Measurements from ENCODE around the gene ALX3. TPM values are rescaled to one million over a fixed set of nuclear protein-coding genes. Genes with fewer than 3 reads are reported as not detected.

Gene ALX3
- total RNA-seq, result not detected
- polyA plus RNA-seq, result not detected
- long read RNA-seq, donor 1, partial matches to known transcripts, result 0 of 4 reads
- long read RNA-seq, donor 1, other reads (novel, unspliced or antisense), result 4 of 4 reads
- long read RNA-seq, donor 2, partial matches to known transcripts, result 0 of 1 reads
- long read RNA-seq, donor 2, other reads (novel, unspliced or antisense), result 1 of 1 reads

DNA sequence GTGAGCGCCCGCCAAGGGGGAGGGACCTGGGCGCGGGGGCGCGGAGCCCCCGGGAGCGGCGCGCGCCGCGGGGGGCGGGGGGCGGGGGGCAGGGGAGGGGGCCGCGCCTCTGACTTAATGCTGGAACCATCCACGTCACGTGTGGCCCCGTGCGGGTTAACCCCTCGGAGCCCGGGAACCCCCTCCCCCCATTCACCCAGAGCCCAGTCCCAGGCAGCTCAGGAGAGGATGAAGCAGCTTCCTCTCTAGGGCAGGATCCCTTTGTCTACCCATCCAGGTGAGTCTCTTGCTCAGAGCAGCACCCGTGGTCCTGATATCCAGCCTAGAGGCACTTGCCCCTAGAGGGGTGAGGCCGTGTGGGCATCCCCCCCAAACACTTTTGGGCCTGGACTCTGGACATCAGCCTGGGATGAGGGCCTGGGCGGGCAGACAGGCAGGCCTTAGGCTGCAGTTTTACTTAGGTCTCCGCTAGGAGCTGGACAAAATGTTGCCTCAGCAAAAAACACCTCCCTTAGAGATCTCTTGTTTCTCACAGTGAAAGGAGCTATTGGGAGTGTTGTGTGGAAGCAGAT is at the start of gene ALX3:
TSS of gene ALX3 (minus strand) at position 2 of the 572 bp plus-strand sequence. CDS start 60 bp downstream, outside the sequence.
- WGBS, 2 donors, result 11 to 29% methylated on average over 10 to 27 of the region's 27 CpGs
- H3K9me3 ChIP-seq (ENCODE audit: control insufficient read depth, low read length), result no peaks in the 10 kb centered on the region
- DNase-seq (no peak), ATAC-seq (ENCODE audit: low FRiP score) (no peak)
- H3K4me1 ChIP-seq (ENCODE audit: control insufficient read depth in 1 of 2, insufficient read depth in 2 of 2, low read length in 2 of 2), result no peaks in the 10 kb centered on the region
- H3K27ac ChIP-seq (ENCODE audit: low read depth in 1 of 2, low read length in 2 of 2), result no peak within 1 kb of the TSS
- H3K36me3 ChIP-seq (ENCODE audit: control insufficient read depth in 1 of 2, insufficient read depth in 2 of 2, low read length in 1 of 2), result no peaks in the 10 kb centered on the region
- intact Hi-C loops (cut with DNase I), result no loop called here
- H3K4me3 ChIP-seq (ENCODE audit: low read length in 2 of 2), result no peak within 1 kb of the TSS
- H3K27me3 ChIP-seq (ENCODE audit: control insufficient read depth in 1 of 2, insufficient read depth in 2 of 2, low read length in 1 of 2), result peaks cover 0 to 2% of the 10 kb centered on the region in 2 donors

DNA sequence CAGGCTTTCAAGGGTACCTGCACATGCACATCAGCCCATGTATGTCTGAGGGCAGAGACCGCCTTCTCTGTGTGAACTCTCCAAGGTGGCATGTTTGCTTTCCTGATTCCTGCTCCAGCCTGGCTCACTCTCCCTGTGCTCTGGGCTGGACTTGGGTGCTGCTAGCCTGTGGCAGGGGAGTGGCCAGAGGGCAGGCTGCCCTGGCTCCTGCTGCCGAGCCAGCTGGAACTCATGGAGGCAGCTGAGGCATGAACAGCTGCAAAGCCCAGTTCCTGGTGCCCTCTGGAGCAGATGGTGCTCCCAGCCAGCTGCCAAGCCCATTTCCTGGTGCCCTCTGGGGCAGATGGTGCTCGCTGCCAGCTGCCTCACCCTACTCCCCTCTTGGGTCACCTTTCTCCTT is 49.4 kb upstream of the ALX3 start:
- no peaks in the 10 kb centered on the region for H3K9me3 ChIP-seq (ENCODE audit: control insufficient read depth, low read length)
- ATAC-seq (ENCODE audit: low FRiP score) (no peak), DNase-seq (peak in 1 of 2 donors; percentile 27)
- no peaks in the 10 kb centered on the region for H3K4me1 ChIP-seq (ENCODE audit: control insufficient read depth in 1 of 2, insufficient read depth in 2 of 2, low read length in 2 of 2)
- H3K27me3 ChIP-seq (ENCODE audit: control insufficient read depth in 1 of 2, insufficient read depth in 2 of 2, low read length in 1 of 2), result no peaks in the 10 kb centered on the region
- intact Hi-C loops (cut with DNase I), result no loop called here
- 38 to 46% methylated on average over 3 of the region's 3 CpGs for WGBS, 2 donors
- H3K36me3 ChIP-seq (ENCODE audit: control insufficient read depth in 1 of 2, insufficient read depth in 2 of 2, low read length in 1 of 2), result no peaks in the 10 kb centered on the region
- no peak overlapping the region for H3K4me3 ChIP-seq (ENCODE audit: low read length in 2 of 2)
- no peak overlapping the region for H3K27ac ChIP-seq (ENCODE audit: low read depth in 1 of 2, low read length in 2 of 2)

DNA sequence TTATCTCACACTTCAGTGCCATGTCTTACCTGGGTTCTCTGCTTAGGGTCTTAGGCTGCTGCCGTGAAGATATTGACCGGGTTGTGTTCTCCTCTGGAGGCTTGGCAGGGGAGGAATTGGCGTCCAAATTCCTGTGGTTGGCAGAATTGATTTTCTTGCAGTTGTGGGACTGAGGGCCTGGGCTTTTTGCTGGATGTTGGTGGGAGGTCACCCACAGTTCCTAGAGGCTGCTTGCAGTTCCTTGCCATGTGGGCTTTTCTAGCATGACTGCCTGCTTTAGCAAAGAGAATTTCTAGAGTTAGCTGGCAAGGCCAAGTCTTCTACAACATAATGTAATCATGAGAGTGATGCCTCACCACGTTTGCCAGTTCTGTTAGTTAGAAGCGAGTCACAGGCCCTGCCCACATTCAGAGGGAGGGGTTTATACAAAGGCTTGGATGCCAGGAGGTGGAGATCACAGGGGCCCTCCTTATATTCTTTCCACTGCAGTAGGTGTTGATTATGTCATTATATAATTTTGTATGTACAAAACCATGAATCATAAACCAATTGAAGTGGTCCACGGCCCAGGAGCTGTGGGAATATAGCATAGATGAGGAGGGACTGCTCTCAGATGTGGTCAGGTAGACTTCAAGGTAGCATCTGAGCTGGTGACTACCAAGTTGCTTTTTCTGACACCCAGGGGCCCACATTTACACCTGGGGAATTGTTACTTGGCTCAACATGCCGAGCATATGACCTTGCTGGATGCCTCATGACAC is 48.3 kb upstream of the ALX3 start:
- intact Hi-C loops (cut with DNase I), result no loop called here
- Histone ChIP-seq H3K9me3 (ENCODE audit: control insufficient read depth, low read length) (no peaks in the 10 kb centered on the region), H3K4me3 (ENCODE audit: low read length in 2 of 2) (no peak overlapping the region), H3K36me3 (ENCODE audit: control insufficient read depth in 1 of 2, insufficient read depth in 2 of 2, low read length in 1 of 2) (no peaks in the 10 kb centered on the region), H3K27me3 (ENCODE audit: control insufficient read depth in 1 of 2, insufficient read depth in 2 of 2, low read length in 1 of 2) (no peaks in the 10 kb centered on the region), H3K4me1 (ENCODE audit: control insufficient read depth in 1 of 2, insufficient read depth in 2 of 2, low read length in 2 of 2) (no peaks in the 10 kb centered on the region), H3K27ac (ENCODE audit: low read depth in 1 of 2, low read length in 2 of 2) (no peak overlapping the region)
- no peak for ATAC-seq (ENCODE audit: low FRiP score)
- 66% methylated on average over 7 of the region's 7 CpGs for WGBS, 2 donors
- peak in 1 of 2 donors; percentile 9 for DNase-seq

DNA sequence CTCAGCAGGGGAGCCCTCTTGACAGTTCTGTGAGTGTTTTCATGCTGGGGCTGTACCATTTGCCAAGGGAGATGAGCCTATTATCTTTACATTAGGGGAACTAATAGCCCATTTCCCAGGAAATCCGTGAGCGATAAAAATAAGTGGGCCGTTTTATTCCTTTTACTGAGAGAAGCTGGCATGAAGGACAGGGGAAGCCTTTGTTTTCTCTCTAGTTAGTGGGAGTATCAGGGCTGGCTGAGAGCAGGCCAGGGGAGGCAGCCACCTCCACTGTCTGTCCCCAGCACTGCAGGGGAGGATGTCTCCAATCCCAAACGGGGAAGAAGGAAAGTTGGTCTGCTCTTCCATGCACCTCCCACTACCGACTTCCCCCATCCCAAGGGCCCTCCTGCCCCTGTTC is 44.3 kb upstream of the ALX3 start:
- H3K9me3 ChIP-seq (ENCODE audit: control insufficient read depth, low read length), result no peaks in the 10 kb centered on the region
- ATAC-seq (ENCODE audit: low FRiP score) (no peak), DNase-seq (peak in 1 of 2 donors; percentile 30)
- intact Hi-C loops (cut with DNase I), result no loop called here
- H3K27ac ChIP-seq (ENCODE audit: low read depth in 1 of 2, low read length in 2 of 2), result no peak overlapping the region
- whole genome bisulfite sequencing, 2 donors, result 66 to 72% methylated on average over 5 of the region's 5 CpGs
- no peaks in the 10 kb centered on the region for H3K36me3 ChIP-seq (ENCODE audit: control insufficient read depth in 1 of 2, insufficient read depth in 2 of 2, low read length in 1 of 2)
- no peaks in the 10 kb centered on the region for H3K4me1 ChIP-seq (ENCODE audit: control insufficient read depth in 1 of 2, insufficient read depth in 2 of 2, low read length in 2 of 2)
- H3K27me3 ChIP-seq (ENCODE audit: control insufficient read depth in 1 of 2, insufficient read depth in 2 of 2, low read length in 1 of 2), result no peaks in the 10 kb centered on the region
- H3K4me3 ChIP-seq (ENCODE audit: low read length in 2 of 2), result no peak overlapping the region

DNA sequence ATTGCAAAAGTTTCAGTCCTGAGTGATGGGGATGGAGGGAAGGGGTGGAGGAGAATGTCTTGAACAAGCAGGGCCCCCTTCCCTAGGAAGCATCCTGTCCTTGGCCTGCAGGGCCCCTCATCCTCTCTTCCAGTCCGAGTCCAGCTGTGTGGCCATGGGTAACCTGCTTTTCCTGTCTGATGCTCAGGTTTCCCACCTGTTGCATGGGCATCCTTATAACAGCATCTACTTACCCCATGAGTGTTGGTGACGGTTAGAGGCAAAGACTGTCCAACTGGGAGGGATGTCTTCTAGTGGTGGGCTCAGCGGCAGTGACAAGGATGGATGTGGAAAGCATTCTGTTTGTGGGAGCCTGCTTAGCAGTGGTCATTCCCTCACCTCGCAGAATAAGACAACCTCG is 43.7 kb upstream of the ALX3 start:
- no peak for ATAC-seq (ENCODE audit: low FRiP score)
- H3K27me3 ChIP-seq (ENCODE audit: control insufficient read depth in 1 of 2, insufficient read depth in 2 of 2, low read length in 1 of 2), result no peaks in the 10 kb centered on the region
- no peak overlapping the region for H3K27ac ChIP-seq (ENCODE audit: low read depth in 1 of 2, low read length in 2 of 2)
- no peaks in the 10 kb centered on the region for H3K4me1 ChIP-seq (ENCODE audit: control insufficient read depth in 1 of 2, insufficient read depth in 2 of 2, low read length in 2 of 2)
- no peaks in the 10 kb centered on the region for H3K9me3 ChIP-seq (ENCODE audit: control insufficient read depth, low read length)
- intact Hi-C loops (cut with DNase I), result no loop called here
- no peak for DNase-seq
- WGBS, 2 donors, result 86 to 89% methylated on average over 5 of the region's 5 CpGs
- no peak overlapping the region for H3K4me3 ChIP-seq (ENCODE audit: low read length in 2 of 2)
- no peaks in the 10 kb centered on the region for H3K36me3 ChIP-seq (ENCODE audit: control insufficient read depth in 1 of 2, insufficient read depth in 2 of 2, low read length in 1 of 2)

DNA sequence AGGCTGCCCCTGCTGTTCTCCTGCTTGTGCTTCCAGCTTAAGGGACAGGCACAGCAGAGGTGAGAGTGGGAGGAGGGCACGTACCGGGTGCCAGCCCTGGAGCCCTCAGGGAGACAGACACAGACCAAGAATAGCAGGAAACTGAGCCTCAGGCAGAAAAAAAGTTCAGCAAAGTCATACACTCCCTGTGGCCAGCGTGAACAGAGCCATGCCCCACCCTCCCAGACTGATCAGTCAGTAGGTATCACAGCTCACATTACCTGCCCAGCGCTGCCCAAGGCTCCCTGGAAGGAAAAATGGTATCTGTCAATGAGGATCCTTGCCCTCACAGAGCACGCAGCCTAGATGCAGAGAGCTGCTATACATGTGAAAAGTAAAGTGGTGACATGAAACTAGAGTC is 43.1 kb upstream of the ALX3 start:
- Histone ChIP-seq H3K27me3 (ENCODE audit: control insufficient read depth in 1 of 2, insufficient read depth in 2 of 2, low read length in 1 of 2) (no peaks in the 10 kb centered on the region), H3K4me1 (ENCODE audit: control insufficient read depth in 1 of 2, insufficient read depth in 2 of 2, low read length in 2 of 2) (no peaks in the 10 kb centered on the region), H3K4me3 (ENCODE audit: low read length in 2 of 2) (no peak overlapping the region), H3K27ac (ENCODE audit: low read depth in 1 of 2, low read length in 2 of 2) (no peak overlapping the region), H3K36me3 (ENCODE audit: control insufficient read depth in 1 of 2, insufficient read depth in 2 of 2, low read length in 1 of 2) (no peaks in the 10 kb centered on the region), H3K9me3 (ENCODE audit: control insufficient read depth, low read length) (no peaks in the 10 kb centered on the region)
- intact Hi-C loops (cut with DNase I), result no loop called here
- no peak for DNase-seq
- no peak for ATAC-seq (ENCODE audit: low FRiP score)
- WGBS, 2 donors, result 62 to 67% methylated on average over 5 of the region's 5 CpGs

DNA sequence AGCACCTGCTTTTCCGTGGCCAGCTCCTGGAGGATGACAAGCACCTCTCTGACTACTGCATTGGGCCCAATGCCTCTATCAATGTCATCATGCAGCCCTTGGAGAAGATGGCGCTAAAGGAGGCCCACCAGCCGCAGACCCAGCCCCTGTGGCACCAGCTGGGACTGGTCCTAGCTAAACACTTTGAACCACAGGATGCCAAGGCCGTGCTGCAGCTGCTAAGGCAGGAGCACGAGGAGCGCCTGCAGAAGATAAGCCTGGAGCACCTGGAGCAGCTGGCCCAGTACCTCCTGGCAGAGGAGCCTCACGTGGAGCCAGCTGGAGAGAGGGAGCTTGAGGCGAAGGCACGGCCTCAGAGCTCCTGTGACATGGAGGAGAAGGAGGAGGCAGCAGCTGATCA is 42.2 kb upstream of the ALX3 start:
- Histone ChIP-seq H3K36me3 (ENCODE audit: control insufficient read depth in 1 of 2, insufficient read depth in 2 of 2, low read length in 1 of 2) (no peaks in the 10 kb centered on the region), H3K4me1 (ENCODE audit: control insufficient read depth in 1 of 2, insufficient read depth in 2 of 2, low read length in 2 of 2) (no peaks in the 10 kb centered on the region), H3K4me3 (ENCODE audit: low read length in 2 of 2) (no peak overlapping the region), H3K9me3 (ENCODE audit: control insufficient read depth, low read length) (no peaks in the 10 kb centered on the region), H3K27ac (ENCODE audit: low read depth in 1 of 2, low read length in 2 of 2) (no peak overlapping the region), H3K27me3 (ENCODE audit: control insufficient read depth in 1 of 2, insufficient read depth in 2 of 2, low read length in 1 of 2) (no peaks in the 10 kb centered on the region)
- DNase-seq (no peak), ATAC-seq (ENCODE audit: low FRiP score) (no peak)
- intact Hi-C loops (cut with DNase I), result no loop called here
- WGBS, 2 donors, result 75 to 80% methylated on average over 9 of the region's 9 CpGs

DNA sequence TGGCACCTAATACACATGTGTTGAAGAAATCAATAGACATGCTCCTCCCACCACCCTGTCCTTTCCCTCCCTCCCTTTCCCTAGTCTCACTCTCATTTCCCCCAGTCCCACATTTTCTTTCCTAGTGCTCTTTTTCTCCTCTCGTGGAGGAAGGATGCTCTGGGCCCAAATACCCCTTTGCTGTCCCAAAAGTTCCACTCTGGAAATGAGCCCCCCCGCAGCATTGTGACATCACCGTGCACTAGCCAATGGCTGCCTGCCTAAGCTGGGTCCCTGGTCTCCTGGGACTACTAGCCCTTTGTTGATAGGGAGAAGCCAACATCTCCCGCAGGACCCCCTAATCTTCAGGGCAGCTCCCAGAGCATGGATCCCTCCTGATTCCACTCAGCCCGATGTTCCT is 41.7 kb upstream of the ALX3 start, which contains the start of gene UBL4B:
TSS of gene UBL4B (plus strand) at position 301 of the 400 bp plus-strand sequence. CDS start at position 393, 92 bp downstream.
- Histone ChIP-seq H3K4me3 (ENCODE audit: low read length in 2 of 2) (no peak within 1 kb of the TSS), H3K9me3 (ENCODE audit: control insufficient read depth, low read length) (no peaks in the 10 kb centered on the region), H3K36me3 (ENCODE audit: control insufficient read depth in 1 of 2, insufficient read depth in 2 of 2, low read length in 1 of 2) (no peaks in the 10 kb centered on the region), H3K27me3 (ENCODE audit: control insufficient read depth in 1 of 2, insufficient read depth in 2 of 2, low read length in 1 of 2) (no peaks in the 10 kb centered on the region), H3K4me1 (ENCODE audit: control insufficient read depth in 1 of 2, insufficient read depth in 2 of 2, low read length in 2 of 2) (no peaks in the 10 kb centered on the region), H3K27ac (ENCODE audit: low read depth in 1 of 2, low read length in 2 of 2) (no peak within 1 kb of the TSS)
- no peak for DNase-seq
- intact Hi-C loops (cut with DNase I), result no loop called here
- WGBS, 2 donors, result 82 to 83% methylated on average over 5 of the region's 5 CpGs
- ATAC-seq (ENCODE audit: low FRiP score), result no peak

DNA sequence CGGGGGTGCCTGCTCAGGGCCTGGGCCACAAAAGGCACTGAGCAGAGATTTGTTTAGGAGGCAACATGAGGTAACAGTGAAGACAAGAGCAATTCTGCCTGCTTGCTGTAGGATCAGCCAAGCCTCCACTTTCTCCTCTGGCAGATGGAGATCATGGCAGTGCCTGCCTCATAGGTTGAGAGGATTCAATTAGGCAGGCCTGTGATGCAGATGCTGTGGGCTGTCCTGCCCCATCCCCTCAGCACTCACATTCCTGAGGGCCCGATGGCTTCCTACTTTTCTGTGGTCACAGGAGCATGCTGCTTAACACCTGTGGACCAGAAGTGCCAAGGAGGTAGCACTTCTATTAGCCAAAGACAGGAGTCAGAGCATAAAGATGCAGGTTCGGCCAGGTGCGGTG is 40.6 kb upstream of the ALX3 start:
- H3K9me3 ChIP-seq (ENCODE audit: control insufficient read depth, low read length), result no peaks in the 10 kb centered on the region
- no peaks in the 10 kb centered on the region for H3K4me1 ChIP-seq (ENCODE audit: control insufficient read depth in 1 of 2, insufficient read depth in 2 of 2, low read length in 2 of 2)
- no peak overlapping the region for H3K4me3 ChIP-seq (ENCODE audit: low read length in 2 of 2)
- H3K36me3 ChIP-seq (ENCODE audit: control insufficient read depth in 1 of 2, insufficient read depth in 2 of 2, low read length in 1 of 2), result no peaks in the 10 kb centered on the region
- DNase-seq (no peak), ATAC-seq (ENCODE audit: low FRiP score) (no peak)
- H3K27me3 ChIP-seq (ENCODE audit: control insufficient read depth in 1 of 2, insufficient read depth in 2 of 2, low read length in 1 of 2), result no peaks in the 10 kb centered on the region
- intact Hi-C loops (cut with DNase I), result no loop called here
- 87% methylated on average over 4 of the region's 4 CpGs for WGBS, 2 donors
- H3K27ac ChIP-seq (ENCODE audit: low read depth in 1 of 2, low read length in 2 of 2), result no peak overlapping the region
